ENCODE results near the gene ARL15.

Gene ARL15

DNA sequence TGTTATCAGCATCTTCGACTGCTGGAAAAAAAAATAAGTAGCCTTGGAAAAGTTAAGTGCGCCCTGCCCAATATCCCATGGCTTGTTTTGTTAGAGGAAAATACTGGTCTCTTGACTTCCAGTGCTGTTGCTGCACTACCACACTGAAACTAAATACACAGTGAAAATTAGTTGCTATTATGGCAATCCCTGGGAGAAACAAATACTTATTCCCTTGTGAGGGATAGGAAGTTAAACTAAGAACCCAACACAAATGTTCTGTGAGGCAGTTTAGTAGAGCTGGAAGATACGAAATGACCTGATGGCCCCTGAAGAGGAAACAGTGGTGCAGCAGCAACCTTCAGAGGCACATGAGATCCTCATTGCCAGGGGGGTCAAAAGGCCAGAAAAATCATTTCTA is 164.0 kb downstream of the ARL15 start:
- DNase-seq = no peak

DNA sequence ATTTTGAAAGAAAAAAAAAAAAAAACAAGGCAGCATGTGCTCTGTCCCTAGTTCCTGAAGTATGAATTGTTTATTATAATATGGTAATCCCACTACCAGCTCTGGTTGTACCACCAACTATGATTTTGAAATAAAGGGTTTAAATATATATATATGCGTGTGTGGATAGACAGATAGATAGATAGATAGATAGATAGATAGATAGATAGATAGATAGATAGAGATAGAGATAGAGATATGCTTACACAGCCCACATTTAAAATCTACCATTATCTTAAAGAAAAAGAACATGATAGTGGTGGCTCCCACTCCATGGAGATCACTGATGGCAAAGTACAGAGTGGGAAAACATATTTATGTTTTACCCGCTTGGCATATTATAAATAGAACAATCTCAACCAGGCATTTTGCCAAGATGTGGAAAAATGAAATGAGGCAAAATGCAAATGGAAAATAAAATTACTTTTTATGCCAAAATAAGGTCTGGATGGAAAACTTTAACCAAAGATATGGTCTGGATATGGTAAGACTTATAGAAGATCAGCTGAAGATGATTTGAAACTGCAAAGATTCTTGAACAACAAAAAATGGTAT is 170.0 kb downstream of the ARL15 start:
- no peak for DNase-seq

DNA sequence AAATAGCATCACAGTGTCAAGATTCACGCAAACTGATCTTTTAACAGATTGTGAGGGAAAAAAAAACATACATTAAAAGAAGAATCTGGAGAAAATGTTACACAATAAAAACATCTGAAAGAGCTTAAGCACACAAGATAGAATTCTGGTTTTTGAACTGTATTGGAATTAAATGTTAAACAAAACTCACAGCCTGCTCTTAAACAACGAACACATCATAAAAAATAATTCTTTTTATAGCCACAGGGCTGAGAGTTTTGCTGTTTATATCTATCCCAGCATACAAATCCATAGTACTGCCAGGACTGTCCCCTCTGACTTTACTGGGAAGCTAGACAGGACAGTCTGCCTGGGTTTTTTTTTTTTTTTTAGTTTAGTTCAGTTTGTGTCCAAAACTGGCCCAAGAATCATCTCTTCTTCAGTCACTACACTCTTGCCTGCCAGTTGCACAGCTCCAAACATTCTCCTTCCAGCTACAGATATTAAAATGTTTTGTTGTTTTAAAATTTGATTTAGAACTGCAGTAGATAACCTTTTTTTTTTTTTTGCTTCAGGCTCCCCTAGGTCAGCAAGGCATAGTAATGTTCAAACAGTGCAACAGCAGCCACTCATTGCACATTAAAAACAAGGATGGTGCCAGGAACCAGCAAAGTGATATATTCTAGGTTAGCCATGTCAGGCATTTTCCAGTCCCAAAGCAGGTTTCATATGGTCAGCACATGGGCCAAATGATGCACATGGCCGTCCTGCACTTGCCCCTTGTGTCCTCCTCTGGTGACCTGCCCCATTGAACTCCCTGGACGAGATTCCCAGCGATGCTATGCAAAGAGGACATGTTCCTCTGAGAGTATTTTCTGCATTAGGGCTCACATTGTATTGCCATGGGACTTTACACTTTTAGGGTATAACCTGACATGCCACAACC is 173.6 kb downstream of the ARL15 start:
- DNase-seq = no peak

DNA sequence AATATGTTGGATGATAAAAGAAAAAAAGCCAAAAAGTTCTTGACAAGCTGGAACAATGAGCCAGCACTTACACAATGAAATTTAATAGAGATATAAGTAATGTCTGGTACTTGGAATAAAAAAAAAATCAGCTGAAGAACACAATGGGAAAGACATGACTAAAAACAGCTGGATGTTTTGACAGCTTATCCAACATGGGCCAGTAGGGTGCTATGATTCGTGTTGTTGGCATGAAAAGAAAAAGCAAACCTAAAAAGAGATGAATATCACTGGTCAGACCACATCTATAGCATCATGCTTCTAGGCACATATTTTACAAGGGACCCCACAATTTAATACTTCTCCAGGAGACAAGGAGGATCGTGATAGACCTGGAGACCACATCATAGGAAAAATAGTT is 175.3 kb downstream of the ARL15 start:
- DNase-seq = no peak

DNA sequence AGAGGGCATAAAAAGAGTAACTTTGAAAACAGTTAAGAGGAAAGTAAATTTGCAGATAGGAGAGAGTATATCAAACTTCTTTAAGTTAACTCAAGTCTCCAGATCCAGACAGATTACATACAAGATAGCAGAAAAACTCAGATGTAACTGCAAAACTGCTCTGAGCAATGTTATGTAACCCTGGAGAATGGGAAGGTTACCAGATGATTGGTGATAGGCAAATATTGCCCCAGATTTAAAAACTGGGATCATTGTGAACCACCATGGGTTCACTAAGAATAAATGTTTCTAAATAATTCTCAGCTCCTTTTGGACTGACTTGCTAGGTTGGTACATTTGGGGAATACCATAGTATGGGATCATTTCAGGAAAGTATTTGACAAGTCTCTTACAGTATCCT is 176.5 kb downstream of the ARL15 start:
- DNase-seq = no peak

DNA sequence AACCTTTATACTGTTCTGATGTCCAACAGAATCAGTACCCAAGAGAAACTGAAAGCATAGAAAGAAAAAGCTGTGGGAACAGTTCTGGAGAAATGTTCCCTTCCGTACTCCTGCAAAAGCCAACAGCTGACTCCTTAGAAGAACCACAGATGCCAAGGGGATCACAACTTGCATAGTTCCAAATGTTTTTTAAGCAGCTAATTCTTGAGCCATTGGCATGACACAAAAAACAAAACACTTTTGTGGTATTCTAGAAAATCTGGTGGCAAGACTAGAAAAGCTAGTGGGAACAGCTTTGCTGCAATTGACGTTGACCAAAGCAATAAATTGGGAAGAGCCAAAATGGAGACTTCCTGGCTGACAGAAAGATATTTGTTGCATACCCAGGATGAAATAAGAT is 189.9 kb downstream of the ARL15 start:
- DNase-seq = no peak

DNA sequence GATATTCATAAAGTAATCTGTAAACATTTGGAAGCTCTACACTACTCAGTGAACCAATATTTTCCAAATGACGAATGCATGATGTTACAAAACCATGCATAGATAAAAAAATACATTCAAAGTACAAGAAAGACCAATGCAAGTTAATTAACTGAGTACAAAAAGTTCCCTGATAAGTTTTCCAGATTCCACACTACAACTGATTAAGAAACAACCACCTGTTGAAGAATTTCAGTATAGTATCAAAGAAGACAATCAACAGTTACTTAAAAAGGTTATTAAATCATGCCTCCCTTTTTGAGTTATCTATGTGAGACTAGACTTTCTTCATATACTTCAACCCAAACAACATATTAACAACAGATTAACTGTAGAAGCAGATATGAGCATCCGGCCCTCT is 192.4 kb downstream of the ARL15 start:
- DNase-seq = no peak

DNA sequence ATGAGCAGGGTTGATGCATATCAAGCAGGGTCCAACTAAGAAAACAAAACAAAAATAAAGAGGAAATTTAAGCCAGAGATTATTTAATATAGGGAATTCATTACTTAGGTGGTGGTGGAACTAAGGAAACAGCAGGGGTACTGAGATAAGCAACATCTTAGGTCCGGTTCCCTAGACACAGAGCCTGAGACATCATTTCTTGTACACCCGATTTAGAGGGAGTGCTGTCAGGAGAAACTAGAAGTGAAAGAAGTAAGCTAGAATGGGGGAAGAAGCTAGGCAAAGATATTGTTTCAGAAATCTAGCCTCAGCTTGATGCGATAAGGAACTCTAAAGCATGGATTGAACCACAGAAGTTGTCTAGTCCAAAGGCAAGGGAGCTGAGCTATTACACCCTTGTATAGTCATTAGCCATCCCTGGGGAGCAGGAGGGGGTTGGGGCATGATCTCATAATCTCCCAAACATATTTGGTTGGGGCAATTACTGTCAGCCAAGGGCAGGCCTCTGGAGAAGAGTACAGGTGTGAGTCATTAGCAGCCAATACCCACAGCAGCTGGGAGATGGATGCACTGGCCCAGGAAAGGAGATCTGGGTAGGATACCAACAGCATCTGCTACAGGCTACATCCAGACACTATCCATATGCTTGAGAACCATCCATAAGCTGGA is 194.5 kb downstream of the ARL15 start:
- no peak for DNase-seq

DNA sequence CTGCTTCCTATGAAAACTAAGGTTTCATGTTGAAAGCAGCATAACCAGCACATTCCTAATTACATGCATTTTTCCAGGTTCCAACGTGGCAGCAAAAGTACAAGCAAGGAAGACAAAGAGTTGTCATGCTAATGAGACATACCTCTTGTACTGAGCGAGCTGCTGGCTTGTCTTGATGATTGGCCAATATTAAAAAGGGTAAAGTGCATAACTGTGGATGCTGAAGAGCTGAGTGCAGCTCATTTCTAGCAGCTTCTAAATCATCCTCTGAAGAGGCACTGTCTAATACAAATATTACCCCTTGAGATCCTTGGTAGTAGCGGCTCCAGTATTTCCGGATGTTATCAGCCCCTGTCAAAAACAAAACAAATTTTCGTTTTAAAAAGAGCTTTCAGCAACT is 197.3 kb downstream of the ARL15 start:
- DNase-seq = no peak

DNA sequence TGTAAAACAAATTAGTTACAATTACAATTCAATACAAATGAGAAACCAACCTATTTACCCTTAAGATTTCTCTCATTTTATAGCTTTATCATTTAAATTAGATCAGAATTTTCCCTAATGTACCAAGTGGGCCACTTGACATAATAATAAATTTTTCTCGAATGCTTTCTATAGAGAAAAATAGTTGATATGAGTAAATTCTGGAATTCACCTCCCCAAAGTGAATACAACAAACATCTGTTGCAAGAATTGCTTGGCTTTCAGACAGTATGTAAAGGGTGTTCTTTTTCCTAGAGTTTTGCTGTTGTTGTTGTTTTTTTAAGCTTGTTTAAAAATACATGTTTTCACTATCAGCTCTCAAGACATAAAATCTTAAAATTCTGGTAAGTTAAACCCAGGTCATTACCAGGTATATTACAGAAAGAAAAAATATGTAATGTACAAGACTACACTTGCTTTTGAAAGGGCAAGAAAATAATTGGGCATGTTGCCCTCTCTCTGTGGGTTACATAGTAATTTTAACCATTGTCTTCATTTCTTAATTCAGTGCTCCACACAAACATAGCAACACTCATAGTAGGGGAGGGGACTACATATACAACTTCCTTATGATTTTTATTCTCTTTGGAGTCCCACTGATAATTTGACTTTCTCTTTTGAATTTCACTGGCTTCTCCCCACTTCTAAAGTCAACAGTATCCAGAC is 200.6 kb downstream of the ARL15 start:
- DNase-seq = no peak

DNA sequence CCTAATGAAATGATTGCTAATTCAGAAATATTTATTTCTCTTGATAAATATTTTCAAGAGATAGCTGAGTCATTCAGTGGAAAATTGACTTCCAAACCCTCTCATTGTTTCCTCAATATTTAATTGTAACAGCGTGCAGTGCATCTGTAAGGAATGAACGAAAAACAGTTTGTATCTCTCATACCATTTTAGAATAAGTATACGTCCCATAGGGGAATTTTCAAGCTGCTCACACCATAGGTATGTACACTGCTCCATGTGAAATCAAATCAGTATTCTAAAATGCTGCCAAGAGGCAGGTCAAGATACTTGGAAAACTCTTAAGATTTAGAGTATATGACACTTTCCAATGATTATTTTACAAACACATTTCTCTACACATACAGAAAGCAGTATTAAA is 202.2 kb downstream of the ARL15 start:
- DNase-seq = no peak

DNA sequence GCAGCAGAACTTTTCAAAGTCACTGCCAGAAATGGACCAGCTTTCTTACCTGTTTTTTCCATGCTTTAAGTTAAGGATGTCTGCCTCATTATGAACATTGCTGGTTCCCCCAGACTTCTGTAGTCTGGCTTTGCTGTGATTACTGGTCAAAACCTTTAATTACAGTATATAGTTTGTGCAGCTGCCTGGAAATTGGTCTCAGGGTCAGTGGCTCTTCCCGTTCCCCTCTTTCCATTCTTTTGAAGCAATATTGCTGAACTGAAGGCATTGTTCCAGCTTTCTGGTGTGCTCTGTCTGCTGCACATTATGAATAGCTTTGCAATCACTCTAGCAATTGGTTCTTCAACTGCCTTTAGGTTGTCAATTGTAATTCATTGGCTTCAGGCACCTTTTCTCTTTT is 206.5 kb downstream of the ARL15 start:
- DNase-seq = no peak

DNA sequence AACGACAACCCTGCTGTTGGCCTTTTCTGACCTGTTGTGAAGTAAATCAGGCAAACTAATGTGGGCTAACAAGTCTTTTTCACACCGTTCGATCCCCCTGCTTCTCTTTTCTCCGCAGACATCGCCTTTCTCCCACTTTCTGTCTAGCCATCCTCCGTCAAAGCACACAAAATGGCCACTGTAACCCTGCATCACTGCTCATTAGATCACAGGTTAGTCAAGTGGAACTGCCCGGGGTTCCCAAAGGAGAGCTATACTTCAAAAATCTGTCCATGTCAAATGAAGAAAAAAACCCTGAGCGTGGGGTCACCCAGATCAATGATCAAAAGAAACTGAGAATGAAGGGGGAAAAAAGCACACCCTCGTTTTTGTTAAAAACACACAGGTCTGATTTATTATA is 212.1 kb downstream of the ARL15 start:
- DNase-seq = no peak

DNA sequence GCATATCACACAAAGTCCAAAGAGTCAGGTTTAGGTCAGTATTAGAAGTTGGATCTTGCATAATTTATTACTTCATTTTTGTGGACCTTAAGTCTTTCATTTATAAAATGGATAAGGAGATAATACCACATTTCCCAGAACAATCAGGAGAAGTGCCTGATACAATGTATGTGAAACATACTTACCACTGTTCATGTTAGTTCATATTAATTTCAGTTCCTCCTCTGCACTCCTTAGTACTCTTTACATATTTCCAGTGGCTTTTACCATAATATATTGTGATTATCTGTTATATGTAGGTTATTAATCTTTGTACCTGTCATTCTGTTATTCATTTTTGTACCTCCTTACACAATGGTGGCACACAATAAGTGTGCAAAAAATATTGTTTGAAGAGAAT is 214.4 kb downstream of the ARL15 start:
- DNase-seq = no peak

DNA sequence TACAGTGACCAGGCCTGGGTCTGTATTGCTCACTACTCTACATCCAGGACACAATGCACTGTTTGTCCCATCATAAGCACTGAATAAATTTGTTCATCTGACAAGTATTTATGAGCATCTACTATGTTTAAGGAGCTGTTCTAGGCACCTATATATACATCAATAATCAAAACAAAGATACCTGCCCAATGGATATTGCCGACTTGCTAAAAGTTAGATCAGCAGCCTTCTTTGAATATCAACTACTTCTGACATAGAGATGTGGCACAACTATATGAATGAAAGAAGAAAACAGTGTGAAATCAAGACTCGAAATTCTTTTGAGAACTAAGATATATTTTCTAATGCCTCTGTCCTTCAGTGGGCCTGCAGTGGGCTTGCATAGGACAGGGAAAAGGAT is 215.7 kb downstream of the ARL15 start:
- DNase-seq = no peak

DNA sequence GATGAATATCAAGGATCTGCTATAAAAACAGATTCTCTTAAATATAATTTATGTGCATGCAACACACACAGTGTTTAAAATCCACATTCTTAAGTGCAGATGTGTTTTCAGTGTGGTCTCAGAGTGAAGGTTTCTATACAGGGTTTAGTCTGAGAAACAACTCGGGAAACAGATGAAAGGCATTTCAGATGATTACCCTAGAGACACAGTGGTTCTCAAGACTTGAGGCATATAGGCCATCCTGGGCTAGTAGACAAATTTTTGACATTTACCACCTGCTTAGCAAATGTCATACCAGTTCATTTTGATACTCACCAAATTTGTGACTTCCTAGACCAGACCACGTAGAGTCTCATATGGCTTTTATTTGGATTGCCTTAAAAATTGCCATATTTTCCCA is 216.5 kb downstream of the ARL15 start:
- no peak for DNase-seq

DNA sequence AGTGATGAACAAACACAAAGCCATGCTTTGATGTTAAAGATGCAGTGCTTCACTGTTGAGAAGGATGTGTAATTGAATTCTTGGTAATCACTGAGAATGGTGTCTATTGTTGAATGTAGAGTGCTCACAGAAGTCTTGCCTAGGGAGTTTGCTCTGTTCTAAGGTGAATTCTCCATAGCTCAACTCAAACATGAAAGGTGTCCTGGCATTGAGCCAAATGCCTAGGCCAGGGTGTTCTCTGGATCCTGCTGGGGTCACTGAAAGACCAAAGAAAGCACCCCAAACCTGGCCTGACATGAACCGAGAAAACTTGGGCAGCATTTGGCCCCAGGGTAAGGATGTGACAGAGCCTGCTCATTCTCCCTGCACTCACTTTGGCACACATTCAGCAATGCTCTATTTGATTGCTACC is 217.3 kb downstream of the ARL15 start:
- DNase-seq = no peak

DNA sequence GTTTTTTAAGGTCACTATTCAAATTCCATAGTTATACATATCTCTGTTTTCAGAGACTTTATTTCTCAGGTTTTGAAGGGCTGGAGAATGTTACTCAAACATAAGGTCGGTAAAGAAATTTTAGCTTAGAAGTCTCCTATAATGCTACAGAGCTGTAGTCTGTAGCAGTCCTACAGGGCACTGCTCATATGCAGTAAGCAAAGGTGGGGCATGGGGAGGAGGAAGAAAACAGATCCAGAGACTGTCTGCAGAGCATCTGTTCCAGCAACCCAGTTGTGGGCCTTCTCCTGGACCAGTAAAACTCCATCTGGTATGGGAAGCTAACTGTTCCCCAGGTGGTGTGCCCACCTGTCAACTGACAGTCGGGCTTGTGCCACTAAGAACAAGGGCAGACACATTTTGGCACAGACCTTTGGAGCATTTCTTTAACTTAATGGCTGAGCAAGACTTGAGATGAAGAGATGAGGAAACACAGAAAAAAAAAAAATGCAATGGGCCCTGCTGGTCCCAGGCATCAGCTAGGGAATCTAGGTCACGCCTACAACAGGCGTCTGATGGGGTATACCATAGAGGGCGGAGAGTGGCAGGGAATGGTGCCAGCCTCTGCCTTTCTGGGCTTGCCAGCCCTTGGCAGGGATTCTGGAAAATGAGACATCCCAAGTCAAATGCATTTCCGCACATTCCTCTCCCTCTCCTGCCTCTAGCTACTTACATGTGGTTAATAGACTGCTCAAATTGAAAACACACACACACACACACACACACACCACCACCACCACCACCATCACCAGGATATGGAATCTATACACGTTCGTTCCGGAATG is 218.9 kb downstream of the ARL15 start:
- no peak for DNase-seq

DNA sequence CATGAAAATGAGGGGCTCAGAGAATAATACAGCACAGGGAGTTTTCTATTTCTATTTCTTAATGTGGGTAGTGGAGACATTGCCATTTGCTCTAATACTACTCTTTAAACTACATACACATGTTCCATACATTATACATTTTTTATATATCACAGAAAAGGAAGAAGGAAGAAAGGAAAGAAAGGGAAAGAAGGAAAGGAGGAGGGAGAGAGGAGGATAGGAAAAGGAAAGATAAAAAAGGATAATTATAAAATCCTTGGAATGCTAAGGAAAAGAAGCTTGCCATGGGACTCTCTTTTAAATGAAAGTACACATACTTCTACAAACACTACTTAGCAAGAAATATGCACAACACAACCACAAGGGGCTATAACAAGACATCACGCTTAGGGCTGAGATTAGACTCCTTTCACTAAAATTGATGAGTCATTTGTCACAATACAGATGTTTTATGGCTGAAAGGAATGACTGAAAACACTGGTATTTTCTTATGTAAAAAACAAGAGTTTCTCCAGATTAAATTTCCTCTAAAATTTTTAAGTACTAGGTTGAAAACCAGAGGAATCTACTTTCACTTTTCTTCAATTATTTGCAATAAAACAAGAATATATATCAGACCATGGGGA is 219.8 kb downstream of the ARL15 start:
- DNase-seq = no peak

DNA sequence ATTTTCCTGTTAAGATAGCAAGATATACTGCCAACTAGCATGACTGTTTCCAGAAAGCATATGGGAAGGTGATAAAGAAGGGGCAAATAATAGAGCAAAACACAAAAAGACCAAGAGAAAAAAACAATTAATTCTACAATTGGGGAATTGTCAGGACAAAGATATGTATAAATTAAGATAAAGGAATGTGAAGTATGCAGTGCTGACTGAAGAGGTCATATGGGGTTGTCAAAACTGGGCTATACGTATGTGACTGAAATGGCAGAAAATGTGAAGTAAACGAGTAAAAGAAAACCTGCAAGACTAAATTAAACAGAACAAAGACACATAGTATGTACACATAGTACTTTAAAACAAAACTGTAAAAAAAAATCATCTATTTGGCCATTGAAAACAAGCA is 222.3 kb downstream of the ARL15 start:
- DNase-seq = no peak

DNA sequence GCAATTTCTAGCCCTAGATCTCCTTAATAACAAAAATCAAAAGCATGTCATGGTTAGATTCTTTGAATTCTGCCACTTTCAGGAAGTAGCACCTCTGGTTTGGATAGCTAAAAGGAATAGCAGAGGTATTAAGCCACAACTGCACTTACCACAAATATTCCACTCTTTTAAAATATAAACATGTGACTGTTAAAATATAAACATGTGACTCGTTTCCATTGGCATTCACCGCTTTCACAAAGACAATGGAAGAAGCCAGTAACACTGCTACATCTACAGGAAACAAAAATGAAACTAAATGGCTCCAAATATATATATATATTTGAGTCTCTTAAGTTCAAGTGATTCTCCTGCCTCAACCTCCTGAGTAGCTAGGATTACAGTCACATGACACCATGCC is 222.9 kb downstream of the ARL15 start:
- DNase-seq = no peak

DNA sequence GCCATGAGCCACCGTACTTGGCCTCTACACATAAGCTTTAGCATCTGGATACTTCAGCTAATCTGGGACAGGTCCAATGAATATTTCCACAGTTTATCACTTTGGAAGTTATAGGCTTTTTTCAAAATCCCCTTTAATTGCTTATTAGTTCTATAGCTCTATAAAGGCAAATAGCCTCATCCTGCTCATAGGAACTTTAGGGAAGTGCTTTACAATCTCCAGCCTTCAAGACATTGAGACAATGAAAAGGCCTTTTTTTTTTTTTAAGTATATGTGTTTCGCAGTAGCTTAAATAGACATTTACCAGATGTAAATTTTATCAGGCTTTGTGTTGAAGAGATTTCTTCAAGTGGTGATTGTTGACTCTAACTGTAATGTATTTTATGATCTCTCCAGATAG is 224.2 kb downstream of the ARL15 start:
- DNase-seq = no peak

Measured in activated effector memory CD4-positive, alpha-beta T cell treated with Interleukin-2 at 50 U/mL for 16 hours (primary cell).